Stimulated activated naive CD8-positive, alpha-beta T cell treated with anti-CD3 and anti-CD28 coated beads, Interleukin-15, amount 100 ng/mL, for 72 hours (primary cell): ENCODE measurements around the gene C2CD4D.

Experiments
- ATAC-seq: fragments of 150-1000 bp; cut with Tn5 transposase; 2 replicates; pipeline ENCODE4 v1.10.0; 2021; ENCODE audit warnings: mild to moderate bottlenecking, moderate library complexity
- DNase-seq, 2 donors: peaks; one replicate each; pipeline ENCODE4 v3.0.0; 2021 to 2022
- H3K27ac Mint-ChIP-seq, 2 donors: one replicate each; pipeline ENCODE4 v1.8.0; 2022; ENCODE audit warnings: mild to moderate bottlenecking in 2 of 2, mixed read lengths in 2 of 2, moderate library complexity in 2 of 2
- H3K27me3 Mint-ChIP-seq: one replicate; pipeline ENCODE4 v1.8.0; 2022; ENCODE audit warnings: mixed read lengths
- H3K4me1 Mint-ChIP-seq: one replicate; pipeline ENCODE4 v1.8.0; 2022; ENCODE audit warnings: mild to moderate bottlenecking, mixed read lengths
- H3K4me3 Mint-ChIP-seq, 2 donors: one replicate each; pipeline ENCODE4 v1.8.0; 2022; ENCODE audit warnings: mild to moderate bottlenecking in 2 of 2, mixed read lengths in 2 of 2, moderate library complexity in 1 of 2
- H3K9me3 Mint-ChIP-seq, 2 donors: one replicate each; pipeline ENCODE4 v1.8.0; 2022; ENCODE audit warnings: mixed read lengths in 2 of 2

Gene C2CD4D

DNA sequence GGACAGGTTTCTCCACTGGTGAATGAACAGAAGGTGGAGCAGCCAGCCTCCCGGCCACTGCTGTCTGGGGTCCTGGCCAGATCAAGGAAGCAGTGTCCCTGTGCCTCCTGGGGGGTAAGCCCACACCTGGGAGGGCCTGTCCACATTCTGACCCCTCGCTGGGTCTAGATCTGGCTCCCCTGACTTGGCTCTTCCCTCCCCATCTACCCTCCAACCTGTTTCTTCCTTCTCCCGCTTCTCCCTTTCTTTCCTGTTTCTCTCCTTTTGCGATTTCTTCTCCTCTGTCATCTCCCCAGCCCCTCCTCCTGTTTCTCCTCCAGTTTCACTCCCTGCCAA lies 8.4 kb downstream of the C2CD4D start:
- no peak for DNase-seq
- ATAC-seq, result no peak
- H3K9me3 Mint-ChIP-seq, result no peaks in the 10 kb centered on the region
- H3K27me3 Mint-ChIP-seq, result no peaks in the 10 kb centered on the region
- H3K4me3 Mint-ChIP-seq, result no peak overlapping the region
- peak overlapping the region in 1 of 2 donors; percentile 79 for H3K27ac Mint-ChIP-seq
- peaks cover 86% of the 10 kb centered on the region for H3K4me1 Mint-ChIP-seq

DNA sequence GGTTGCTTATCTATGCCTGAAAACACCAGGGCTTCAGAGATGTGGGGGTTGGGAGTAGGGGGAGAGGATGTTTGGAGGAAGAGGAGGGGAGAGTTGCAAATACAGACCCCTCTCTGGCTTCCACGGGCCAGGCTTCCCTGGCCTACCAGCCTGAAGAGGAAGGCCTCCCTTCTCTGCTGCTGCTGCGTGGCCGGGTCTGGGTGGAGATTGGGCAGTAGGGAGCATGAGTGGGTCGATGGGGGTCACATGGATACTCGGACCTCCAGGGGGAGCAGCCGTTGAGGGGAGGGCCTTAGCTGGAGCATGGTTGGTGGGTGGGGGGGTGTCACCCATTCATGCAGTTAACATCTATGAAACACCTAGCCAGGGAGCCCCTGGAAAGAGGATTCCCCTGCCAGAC lies 9.6 kb downstream of the C2CD4D start:
- no peak overlapping the region for H3K4me3 Mint-ChIP-seq

DNA sequence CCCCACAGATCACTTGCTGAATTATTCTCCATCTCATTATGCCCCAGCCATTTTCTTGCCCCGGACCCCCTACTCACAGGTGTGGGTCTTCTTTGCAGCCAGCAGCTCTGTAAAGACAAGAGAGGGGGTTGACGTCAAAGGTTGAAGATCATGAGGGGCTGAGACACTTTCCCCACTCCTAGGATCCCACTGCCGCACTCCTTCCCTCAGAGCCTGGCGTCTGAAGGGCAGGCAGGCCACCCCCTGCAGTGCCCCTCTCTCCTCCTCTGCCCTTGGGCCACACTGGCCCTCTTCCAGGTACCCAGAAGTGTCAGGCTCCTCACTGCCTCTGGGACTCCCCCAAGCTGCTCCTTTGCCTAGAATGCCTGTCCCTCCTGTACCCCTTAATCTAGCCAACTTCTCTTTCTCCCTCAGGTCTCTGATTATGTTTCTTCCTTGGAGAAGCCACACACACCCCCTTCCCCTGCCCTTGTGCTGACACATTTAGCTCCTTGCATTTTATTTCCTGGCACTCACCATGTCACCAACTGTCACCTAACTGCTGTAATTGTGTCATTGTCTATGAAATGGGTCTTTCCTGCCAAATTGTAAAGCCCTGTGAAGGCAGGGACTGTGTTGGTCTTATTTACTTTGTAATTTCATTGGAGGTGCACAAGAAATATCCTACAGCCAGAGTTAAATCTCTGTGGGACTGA lies 10.1 kb downstream of the C2CD4D start:
- Mint-ChIP-seq H3K27me3 (no peaks in the 10 kb centered on the region), H3K27ac (peak overlapping the region in 1 of 2 donors; percentile 9), H3K4me1 (peaks cover 93% of the 10 kb centered on the region), H3K9me3 (no peaks in the 10 kb centered on the region), H3K4me3 (peak overlapping the region; percentile 40 to 65)
- ATAC-seq, result peak; percentile 16
- no peak for DNase-seq

More for the DNA sequence above, 9.6 kb downstream of the C2CD4D start:
- DNase-seq (no peak), ATAC-seq (no peak)
- Mint-ChIP-seq H3K4me1 (peaks cover 95% of the 10 kb centered on the region), H3K27ac (peak overlapping the region in 1 of 2 donors; percentile 9), H3K9me3 (no peaks in the 10 kb centered on the region), H3K27me3 (no peaks in the 10 kb centered on the region)

DNA sequence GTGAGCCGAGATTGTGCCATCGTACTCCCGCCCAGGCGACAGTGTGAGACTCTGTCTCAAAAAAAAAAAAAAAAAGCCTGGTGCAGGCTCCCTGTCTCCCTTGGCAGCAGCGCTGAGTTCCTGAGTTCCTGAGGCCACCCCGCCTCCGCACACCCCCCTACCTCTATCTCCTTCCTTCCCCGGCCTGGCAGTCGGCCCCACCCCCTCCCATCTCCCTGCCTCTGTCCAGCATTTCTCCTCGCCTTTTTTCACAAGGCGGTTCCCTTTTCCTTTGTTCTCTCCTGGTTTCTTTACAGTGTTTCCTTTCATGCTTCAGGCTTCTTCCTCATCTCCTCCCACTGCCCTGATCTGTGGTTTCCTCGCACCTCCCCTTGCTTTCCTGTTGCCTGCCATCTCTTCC lies 10.7 kb downstream of the C2CD4D start:
- peak overlapping the region in 1 of 2 donors; percentile 8 for H3K27ac Mint-ChIP-seq
- ATAC-seq (no peak), DNase-seq (no peak)
- H3K4me3 Mint-ChIP-seq, result peak overlapping the region; percentile 40 to 65
- H3K4me1 Mint-ChIP-seq, result peaks cover 88% of the 10 kb centered on the region
- H3K27me3 Mint-ChIP-seq, result no peaks in the 10 kb centered on the region
- H3K9me3 Mint-ChIP-seq, result no peaks in the 10 kb centered on the region

DNA sequence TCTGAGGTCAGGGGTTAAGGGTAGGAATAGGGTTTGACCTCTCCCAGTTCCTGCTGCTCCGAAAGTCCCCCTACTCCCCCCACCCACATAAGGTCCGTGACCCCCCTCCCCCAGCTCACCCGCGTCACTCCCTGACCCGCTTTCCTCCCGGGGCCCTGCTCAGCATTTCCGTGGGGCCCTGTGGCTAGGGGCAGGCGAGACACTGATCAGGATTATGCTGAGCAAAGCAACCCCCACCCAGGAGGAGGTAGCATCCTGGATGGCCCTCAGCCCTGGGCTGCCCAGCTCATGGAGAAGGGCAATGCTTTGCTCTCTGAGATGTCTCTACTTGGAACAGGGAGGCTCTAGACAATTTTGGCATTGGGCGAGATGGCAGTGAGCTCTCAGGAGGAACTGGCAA lies 11.8 kb downstream of the C2CD4D start:
- no peak overlapping the region for H3K27ac Mint-ChIP-seq
- DNase-seq, result no peak
- ATAC-seq, result no peak
- peak overlapping the region in 1 of 2 donors; percentile 41 for H3K4me3 Mint-ChIP-seq
- H3K9me3 Mint-ChIP-seq, result no peaks in the 10 kb centered on the region
- no peaks in the 10 kb centered on the region for H3K27me3 Mint-ChIP-seq
- peaks cover 81% of the 10 kb centered on the region for H3K4me1 Mint-ChIP-seq

DNA sequence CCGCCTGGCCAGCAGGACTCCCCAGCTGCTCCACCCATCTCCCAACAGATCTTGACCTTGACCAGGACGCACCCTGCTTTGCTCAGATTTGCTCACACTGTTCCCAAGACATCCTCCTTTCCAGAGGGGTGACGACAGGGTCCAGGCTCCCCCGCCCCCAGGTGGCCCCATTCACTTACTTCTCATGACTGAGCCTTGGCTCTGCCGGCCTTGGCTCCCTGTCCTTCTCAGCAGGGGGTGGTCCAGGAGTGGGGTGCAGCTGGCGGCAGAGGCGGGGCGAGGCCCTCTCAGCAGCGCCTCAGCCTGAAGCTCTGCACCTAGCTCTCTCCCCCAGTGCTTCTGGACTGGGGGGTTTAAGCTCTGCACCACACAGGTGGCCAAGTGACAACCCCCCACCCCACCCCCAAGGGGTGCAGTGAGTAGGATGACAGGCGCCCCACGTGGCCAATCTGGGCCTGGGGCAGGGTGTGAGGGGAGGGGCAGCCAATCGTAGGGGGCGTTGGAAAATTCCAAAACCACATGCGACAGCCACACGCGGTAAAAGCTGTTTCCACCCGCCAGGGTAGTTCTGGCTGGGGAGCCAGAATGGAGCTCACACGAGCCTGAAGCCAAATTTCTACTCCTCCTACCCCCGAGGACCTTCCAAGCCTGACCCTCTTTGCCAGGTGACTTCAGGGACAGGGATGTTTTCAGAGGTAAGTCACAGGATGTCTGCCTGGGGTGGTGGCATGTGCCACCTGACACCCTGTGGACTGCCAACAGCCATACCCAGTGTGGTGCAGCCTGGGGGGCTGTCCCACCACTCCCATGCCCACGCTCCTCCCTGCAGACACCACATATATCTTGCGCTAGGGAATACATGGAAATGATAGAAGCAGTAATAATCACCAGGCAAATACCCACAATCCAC lies 13.6 kb downstream of the C2CD4D start:
- H3K9me3 Mint-ChIP-seq, result no peaks in the 10 kb centered on the region
- ATAC-seq (no peak), DNase-seq (no peak)
- peaks cover 83% of the 10 kb centered on the region for H3K4me1 Mint-ChIP-seq
- H3K27ac Mint-ChIP-seq, result no peak overlapping the region
- H3K4me3 Mint-ChIP-seq, result no peak overlapping the region
- H3K27me3 Mint-ChIP-seq, result no peaks in the 10 kb centered on the region

DNA sequence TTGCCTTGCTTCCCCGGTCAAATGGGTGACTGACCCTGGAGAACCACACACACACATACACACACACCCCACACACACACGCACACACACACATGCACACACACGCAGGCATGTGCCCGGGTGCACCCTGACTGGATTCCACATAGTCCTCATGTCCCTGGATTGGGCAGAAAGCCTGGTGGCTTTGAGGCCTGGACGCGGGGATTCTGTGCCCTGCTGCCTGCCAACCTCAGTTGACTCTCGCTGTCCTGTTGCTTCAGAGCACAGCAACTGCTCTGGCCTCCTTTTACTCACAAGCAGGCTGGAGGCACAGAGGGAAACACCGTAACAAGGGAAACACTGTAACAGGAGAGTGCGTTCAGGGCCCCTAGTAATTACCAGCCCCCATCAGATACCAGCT lies 14.4 kb downstream of the C2CD4D start:
- ATAC-seq (no peak), DNase-seq (no peak)
- Mint-ChIP-seq H3K9me3 (no peaks in the 10 kb centered on the region), H3K4me3 (no peak overlapping the region), H3K27me3 (no peaks in the 10 kb centered on the region), H3K27ac (no peak overlapping the region), H3K4me1 (peaks cover 83% of the 10 kb centered on the region)

- H3K4me3 Mint-ChIP-seq, result no peak overlapping the region
These were observed 16.4 kb downstream of the C2CD4D start for GRCh38 chr1:151823175-151823574.

DNA sequence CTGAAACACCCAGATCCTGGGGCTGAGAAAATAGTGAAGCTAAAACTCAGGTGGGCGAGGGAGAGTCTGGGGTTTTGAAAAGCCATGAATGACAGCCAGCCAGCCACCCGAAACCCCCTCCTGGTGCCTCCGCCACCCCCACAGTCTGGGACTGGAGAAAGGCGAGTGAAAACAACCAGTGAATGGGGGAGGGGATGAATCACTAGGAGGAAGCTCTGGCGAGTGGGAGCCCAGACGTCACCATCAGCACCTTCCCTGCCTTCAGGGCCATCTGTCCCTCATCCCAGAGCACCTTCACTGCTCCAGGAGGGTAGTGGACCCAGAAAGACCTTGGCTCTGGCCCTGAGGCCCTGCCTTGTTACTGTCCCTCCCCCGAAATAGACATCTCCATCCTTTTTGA lies 17.2 kb downstream of the C2CD4D start:
- H3K9me3 Mint-ChIP-seq, result no peaks in the 10 kb centered on the region
- H3K27me3 Mint-ChIP-seq, result no peaks in the 10 kb centered on the region
- peak overlapping the region in 1 of 2 donors; percentile 70 for H3K4me3 Mint-ChIP-seq
- H3K27ac Mint-ChIP-seq, result peak overlapping the region in 1 of 2 donors; percentile 89
- DNase-seq (peak in 1 of 2 donors; percentile 53), ATAC-seq (peak; percentile 58)
- H3K4me1 Mint-ChIP-seq, result peaks cover 65% of the 10 kb centered on the region

More at GRCh38 chr1:151823175-151823574, 16.4 kb downstream of the C2CD4D start:
- ATAC-seq, result no peak
- no peaks in the 10 kb centered on the region for H3K9me3 Mint-ChIP-seq
- no peak overlapping the region for H3K27ac Mint-ChIP-seq
- DNase-seq, result no peak
- H3K4me1 Mint-ChIP-seq, result peaks cover 70% of the 10 kb centered on the region
- no peaks in the 10 kb centered on the region for H3K27me3 Mint-ChIP-seq

GRCh38 chr1:151820940-151821339 lies 18.7 kb downstream of the C2CD4D start:
- no peak overlapping the region for H3K4me3 Mint-ChIP-seq
- no peaks in the 10 kb centered on the region for H3K27me3 Mint-ChIP-seq
- DNase-seq (no peak), ATAC-seq (peak; percentile 16)
- H3K4me1 Mint-ChIP-seq, result peaks cover 68% of the 10 kb centered on the region
- no peak overlapping the region for H3K27ac Mint-ChIP-seq
- no peaks in the 10 kb centered on the region for H3K9me3 Mint-ChIP-seq

DNA sequence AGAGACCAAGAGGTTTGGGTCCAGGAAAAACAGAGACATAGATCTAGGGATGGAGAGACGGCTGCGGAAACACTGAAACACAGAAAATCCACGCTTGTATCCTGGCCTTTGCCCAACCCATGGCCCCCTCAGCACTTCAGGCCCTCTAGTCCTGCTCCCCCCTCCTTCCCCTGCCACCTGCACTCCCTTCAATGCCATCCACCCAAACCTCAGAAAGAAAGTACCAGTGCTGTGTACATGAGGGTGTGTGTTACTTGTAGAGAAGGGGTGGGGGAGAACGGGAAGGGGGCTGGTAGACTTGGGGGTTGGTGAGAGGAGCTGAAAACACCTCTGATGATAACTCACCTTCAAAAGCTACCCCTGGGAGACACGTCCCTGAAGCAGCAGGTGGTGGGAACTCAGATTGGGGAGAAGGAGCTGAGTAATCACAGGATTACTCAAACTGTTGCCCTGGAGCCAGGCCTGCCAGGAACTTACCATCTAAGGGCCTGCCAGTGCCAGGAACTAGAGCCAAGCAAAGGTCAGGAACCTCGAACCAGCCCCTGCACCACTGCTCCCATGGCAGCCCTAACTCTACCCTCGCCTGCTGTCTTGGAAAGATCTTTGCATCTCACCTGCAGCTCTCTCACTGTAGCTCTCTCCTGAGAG lies 19.5 kb downstream of the C2CD4D start:
- Mint-ChIP-seq H3K27me3 (no peaks in the 10 kb centered on the region), H3K9me3 (no peaks in the 10 kb centered on the region), H3K4me3 (no peak overlapping the region), H3K4me1 (peaks cover 68% of the 10 kb centered on the region), H3K27ac (peak overlapping the region in 1 of 2 donors; percentile 61)
- peak; percentile 45 for ATAC-seq
- no peak for DNase-seq

- no peak overlapping the region for H3K27ac Mint-ChIP-seq
- H3K4me1 Mint-ChIP-seq, result peaks cover 69% of the 10 kb centered on the region
- no peaks in the 10 kb centered on the region for H3K9me3 Mint-ChIP-seq
- ATAC-seq (no peak), DNase-seq (no peak)
- H3K4me3 Mint-ChIP-seq, result no peak overlapping the region
- no peaks in the 10 kb centered on the region for H3K27me3 Mint-ChIP-seq
These were observed 20.3 kb downstream of the C2CD4D start for GRCh38 chr1:151819227-151819835.

GRCh38 chr1:151817353-151817730 lies 22.3 kb downstream of the C2CD4D start:
- H3K9me3 Mint-ChIP-seq, result no peaks in the 10 kb centered on the region
- H3K27me3 Mint-ChIP-seq, result no peaks in the 10 kb centered on the region
- peaks cover 60% of the 10 kb centered on the region for H3K4me1 Mint-ChIP-seq
- DNase-seq (no peak), ATAC-seq (no peak)
- no peak overlapping the region for H3K4me3 Mint-ChIP-seq
- no peak overlapping the region for H3K27ac Mint-ChIP-seq

DNA sequence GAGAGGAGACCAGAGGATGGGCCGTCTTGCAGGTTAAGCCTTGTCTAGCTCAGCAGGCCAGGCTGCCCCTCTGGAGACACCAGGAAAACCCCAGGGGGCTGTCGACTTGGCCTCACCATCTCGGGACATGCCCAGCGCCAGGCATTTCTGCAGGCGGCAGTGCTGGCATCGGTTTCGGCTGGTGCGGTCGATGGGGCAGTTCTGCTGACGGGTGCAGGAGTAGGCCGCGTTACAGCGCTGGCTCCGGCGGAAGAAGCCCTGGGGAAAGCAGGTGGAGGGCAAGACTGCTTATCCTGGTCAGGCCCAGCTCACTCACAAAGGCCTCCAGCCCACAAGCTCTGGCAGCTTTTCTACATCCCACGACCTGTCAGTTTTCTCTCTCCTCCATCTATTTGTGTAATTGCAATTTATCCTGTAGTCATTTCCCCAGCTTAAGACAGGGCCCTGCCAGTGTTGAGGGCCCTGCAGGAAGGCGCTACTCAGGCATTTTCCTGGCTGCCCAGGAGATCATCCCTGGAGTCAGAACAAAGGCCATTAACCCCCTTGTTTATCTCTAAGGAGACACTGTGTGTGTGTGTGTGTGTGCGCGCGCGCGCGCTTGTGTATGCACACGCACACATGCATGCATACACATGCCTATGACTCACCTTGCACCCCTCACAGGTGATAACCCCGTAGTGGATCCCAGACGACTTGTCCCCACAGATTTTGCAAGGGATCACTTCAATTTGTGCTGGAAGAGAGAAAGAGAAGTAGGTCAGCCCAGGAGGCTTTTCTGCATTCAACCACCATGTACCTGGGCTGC lies 22.9 kb downstream of the C2CD4D start:
- ATAC-seq, result no peak
- H3K9me3 Mint-ChIP-seq, result no peaks in the 10 kb centered on the region
- H3K27ac Mint-ChIP-seq, result no peak overlapping the region
- no peaks in the 10 kb centered on the region for H3K27me3 Mint-ChIP-seq
- DNase-seq, result no peak
- peaks cover 54% of the 10 kb centered on the region for H3K4me1 Mint-ChIP-seq
- no peak overlapping the region for H3K4me3 Mint-ChIP-seq
